OCI-LY7 (cell line): ENCODE measurements around the gene MYOC. TPM values are rescaled to one million over a fixed set of nuclear protein-coding genes. Genes with fewer than 3 reads are reported as not detected.
A peak's percentile ranks its signal among the peaks of the same experiment; 100 is the strongest.

Experiments used
- BruUV-seq: library from RNA; stranded (reverse); fragments of 400-500 nt; replicated peaks from 2 replicates; lab custom pipeline; 2021; lab: Mats Ljungman, UMichigan
- CTCF ChIA-PET: fragments of 300-600 bp; sonication (Branson Sonifier 250); formaldehyde crosslinking; loops from one replicate; lab custom pipeline; 2022; ENCODE audit warnings: antibody characterized with exemption; ENCODE audit not compliant: unreplicated experiment; lab: Charles Lee
- POLR2A ChIA-PET: fragments of 300-600 bp; sonication (Branson Sonifier 250); formaldehyde crosslinking; loops from one replicate; lab custom pipeline; 2022; ENCODE audit warnings: antibody characterized with exemption; lab: Charles Lee
- DNase-seq: peaks from one replicate; pipeline ENCODE4 v3.0.0-alpha.2; 2015; ENCODE audit warnings: low spot score
- H2AFZ ChIP-seq: fragments of 200-600 bp; sonication (generic), shearing (Covaris generic); 2 replicates; pipeline ENCODE4 v1.6.1; 2014; ENCODE audit warnings: mild to moderate bottlenecking, antibody characterized with exemption, low read length, moderate library complexity
- H3K27ac ChIP-seq: fragments of 200-600 bp; sonication (generic); 2 replicates; pipeline ENCODE4 v1.5.1; 2014; ENCODE audit warnings: mixed run types, low read depth, mild to moderate bottlenecking, moderate library complexity, low read length, inconsistent platforms; ENCODE audit not compliant: poor library complexity, severe bottlenecking
- H3K36me3 ChIP-seq: fragments of 200-600 bp; sonication (generic); 2 replicates; pipeline ENCODE4 v1.6.1; 2014; ENCODE audit warnings: mild to moderate bottlenecking, antibody characterized with exemption, low read length, moderate library complexity, mixed read lengths; ENCODE audit not compliant: insufficient read depth
- H3K4me1 ChIP-seq: fragments of 200-600 bp; sonication (generic); 2 replicates; pipeline ENCODE4 v1.5.1; 2014; ENCODE audit warnings: mild to moderate bottlenecking, low read length; ENCODE audit not compliant: insufficient read depth, poor library complexity, severe bottlenecking
- H3K4me2 ChIP-seq: fragments of 200-600 bp; sonication (generic); 2 replicates; pipeline ENCODE4 v1.6.1; 2014; ENCODE audit warnings: mild to moderate bottlenecking, low read length
- H3K4me3 ChIP-seq: fragments of 200-600 bp; sonication (generic); 2 replicates; pipeline ENCODE4 v1.5.1; 2014; ENCODE audit warnings: mild to moderate bottlenecking, low read depth, low read length; ENCODE audit not compliant: poor library complexity, severe bottlenecking
- H3K79me2 ChIP-seq: fragments of 200-600 bp; sonication (generic); 2 replicates; pipeline ENCODE4 v1.6.1; 2016; ENCODE audit warnings: low read depth, mild to moderate bottlenecking, low read length, moderate library complexity, mixed read lengths; ENCODE audit not compliant: insufficient read depth
- H3K9me2 ChIP-seq: fragments of 200-600 bp; sonication (generic); 2 replicates; pipeline ENCODE4 v1.6.1; 2016; ENCODE audit warnings: mild to moderate bottlenecking, low read length, mixed read lengths; ENCODE audit not compliant: insufficient read depth
- H3K9me3 ChIP-seq: fragments of 200-600 bp; sonication (generic); 2 replicates; pipeline ENCODE4 v1.6.1; 2014; ENCODE audit warnings: mild to moderate bottlenecking, mixed run types, low read length, mixed read lengths
- H4K20me1 ChIP-seq: fragments of 200-600 bp; sonication (generic); 2 replicates; pipeline ENCODE4 v1.6.1; 2014; ENCODE audit warnings: mild to moderate bottlenecking, antibody characterized with exemption, low read length, moderate library complexity, mixed read lengths; ENCODE audit not compliant: insufficient read depth
- CTCF ChIP-seq: fragments of 200-600 bp; sonication (generic); conservative IDR thresholded peaks from 2 replicates; pipeline ENCODE4 v1.5.1; 2014; ENCODE audit warnings: mild to moderate bottlenecking, antibody characterized with exemption, low read length, moderate library complexity, mixed read lengths
- EZH2phosphoT487 ChIP-seq: fragments of 200-600 bp; sonication (generic); IDR thresholded peaks from 2 replicates; pipeline ENCODE4 v1.6.1; 2018; ENCODE audit warnings: low read depth, borderline replicate concordance, mild to moderate bottlenecking, mixed run types, antibody characterized with exemption, low read length, moderate library complexity, mixed read lengths
- intact Hi-C: fragments of 100-400 bp; cut with micrococcal nuclease; formaldehyde crosslinking; loops from one replicate; pipeline ENCODE4 v1.10.0; 2022; ENCODE audit not compliant: unreplicated experiment
- total RNA-seq, 2 experiments: library from RNA; depleted of rRNA in 1 of 2; stranded (reverse); fragments of >200 nt in 1 of 2; shearing (Covaris generic) in 1 of 2; gene quantifications; 2 replicates each; pipeline ENCODE4 v1.2.3, GENCODE V29; 2014 to 2022

The MYOC gene
- total RNA-seq, 2 experiments from 2014 or later = not detected

GRCh38 chr1:171644805-171645483 is 7.5 kb downstream of the MYOC start:
- Histone ChIP-seq H3K36me3 (no peaks in the 10 kb centered on the region), H2AFZ (no peak overlapping the region; the same call in 1 of the 2 replicates), H3K4me2 (no peak overlapping the region), H3K4me3 (no peak overlapping the region), H3K9me3 (no peaks in the 10 kb centered on the region), H4K20me1 (no peaks in the 10 kb centered on the region), H3K9me2 (no peaks in the 10 kb centered on the region), H3K79me2 (no peaks in the 10 kb centered on the region), H3K27ac (no peak overlapping the region), H3K4me1 (no peaks in the 10 kb centered on the region)
- intact Hi-C loops = loop anchor here (1.0 to 5.0 kb wide), 3 partner anchors 137 to 340 kb away; partner anchors contain the start of gene METTL13
- ChIA-PET CTCF (interaction anchor here (0.6 to 1.1 kb wide), 6 partner anchors 10 to 341 kb away, joined by 3 to 4 read pairs (median 3); partner anchors contain the start of genes DNM3 and PRRC2C), POLR2A (interaction anchor here (0.5 to 1.4 kb wide), 7 partner anchors 12 to 984 kb away, joined by 3 to 4 read pairs (median 3); no protein-coding TSS in a partner anchor)
- no TSS peak for BruUV-seq
- TF ChIP-seq EZH2phosphoT487 (no peak), CTCF (peak; percentile 86)
- peak; percentile 80 for DNase-seq

GRCh38 chr1:171643156-171643555 is 9.3 kb downstream of the MYOC start:
- intact Hi-C loops = no loop called here
- TF ChIP-seq CTCF (no peak), EZH2phosphoT487 (no peak)
- DNase-seq = no peak

GRCh38 chr1:171642197-171642596 is 10.3 kb downstream of the MYOC start:
- Histone ChIP-seq H3K4me1 (no peaks in the 10 kb centered on the region), H2AFZ (no peak overlapping the region), H3K9me3 (no peaks in the 10 kb centered on the region), H3K4me3 (no peak overlapping the region), H3K4me2 (no peak overlapping the region), H3K9me2 (no peaks in the 10 kb centered on the region), H4K20me1 (no peaks in the 10 kb centered on the region), H3K27ac (no peak overlapping the region), H3K36me3 (no peaks in the 10 kb centered on the region), H3K79me2 (no peaks in the 10 kb centered on the region)
- intact Hi-C loops = no loop called here
- ChIA-PET CTCF (no interaction called here), POLR2A (interaction anchor here (0.5 to 0.7 kb wide), 2 partner anchors 28 to 190 kb away, joined by 3 to 4 read pairs; no protein-coding TSS in a partner anchor)
- no peak for DNase-seq
- BruUV-seq = no TSS peak
- no peak for TF ChIP-seq CTCF
- no peak for TF ChIP-seq EZH2phosphoT487

More at GRCh38 chr1:171643156-171643555, 9.3 kb downstream of the MYOC start:
- Histone ChIP-seq H3K4me2 (no peak overlapping the region), H3K36me3 (no peaks in the 10 kb centered on the region), H3K79me2 (no peaks in the 10 kb centered on the region), H4K20me1 (no peaks in the 10 kb centered on the region), H3K27ac (no peak overlapping the region), H3K4me1 (no peaks in the 10 kb centered on the region), H2AFZ (no peak overlapping the region), H3K9me3 (no peaks in the 10 kb centered on the region), H3K4me3 (no peak overlapping the region), H3K9me2 (no peaks in the 10 kb centered on the region)
- CTCF ChIA-PET = no interaction called here
- BruUV-seq = no TSS peak
- POLR2A ChIA-PET = interaction anchor here (0.7 to 1.2 kb wide), 2 partner anchors 69 to 270 kb away, joined by 3 to 5 read pairs; no protein-coding TSS in a partner anchor
